HepG2 (cell line): Measurements from ENCODE around the gene MOV10L1. TPM values are rescaled to one million over a fixed set of nuclear protein-coding genes. Genes with fewer than 3 reads are reported as not detected.
A peak's percentile ranks its signal among the peaks of the same experiment; 100 is the strongest.

ENCODE experiments used
- ATAC-seq: fragments of 200-7000 bp; cut with Tn5 transposase; 3 replicates; pipeline ENCODE4 v1.9.1; 2020; ENCODE audit warnings: mild to moderate bottlenecking, moderate library complexity
- BruUV-seq: library from RNA; stranded (reverse); fragments of 400-500 nt; replicated peaks from 2 replicates; lab custom pipeline; 2021; lab: Mats Ljungman, UMichigan
- CTCF ChIA-PET: fragments of 300-600 bp; formaldehyde crosslinking; extraction: SDS; loops from one replicate; lab custom pipeline; 2021; ENCODE audit warnings: low total read pairs, inconsistent platforms, low intra/inter-chr PET ratio; lab: Yijun Ruan, JAX
- POLR2A ChIA-PET: fragments of 350-600 bp; sonication (Branson Sonifier 250); formaldehyde crosslinking; loops from one replicate; lab custom pipeline; 2020; ENCODE audit warnings: antibody characterized with exemption, inconsistent platforms; lab: Yijun Ruan, JAX
- DNase-seq: peaks from one replicate; pipeline ENCODE4 v3.0.0-alpha.2; 2015; ENCODE audit warnings: low spot score
- FAIRE-seq: peaks from 3 replicates; lab custom pipeline; 2011; peaks lifted over from hg19 to GRCh38; lab: Jason Lieb, UNC
- H2AFZ ChIP-seq: one replicate; pipeline ENCODE4 v1.6.1; 2011; ENCODE audit warnings: low read length, inconsistent platforms
- H3K27ac ChIP-seq: fragments of 300-600 bp; 3 replicates; pipeline ENCODE4 v1.8.0; 2011; ENCODE audit warnings: mixed run types, mild to moderate bottlenecking, mixed read lengths, low read length, inconsistent platforms; ENCODE audit not compliant: insufficient read depth; ENCODE audit errors: extremely low read length
- H3K27me3 ChIP-seq, 2 experiments: fragments of 200-600 bp in 1 of 2; 2 replicates in 1 of 2; 3 replicates in 1 of 2; pipeline versions ENCODE4 v1.6.0 to v1.8.0; 2011; ENCODE audit warnings: low read length in 2 of 2, mild to moderate bottlenecking in 2 of 2, moderate library complexity in 2 of 2, inconsistent platforms in 1 of 2; ENCODE audit not compliant: insufficient read depth in 2 of 2, control insufficient read depth in 1 of 2
- H3K36me3 ChIP-seq, 2 experiments: fragments of 200-600 bp in 1 of 2; replicated peaks in 1 of 2; 2 replicates in 1 of 2; 3 replicates in 1 of 2; pipeline versions ENCODE4 v1.5.1 to v1.8.0; 2011; ENCODE audit warnings: low read length in 2 of 2, inconsistent platforms in 1 of 2; ENCODE audit not compliant: insufficient read depth in 2 of 2, control insufficient read depth in 1 of 2
- H3K4me1 ChIP-seq: 2 replicates; pipeline ENCODE4 v1.5.1; 2012; ENCODE audit warnings: low read length, inconsistent platforms; ENCODE audit not compliant: insufficient read depth
- H3K4me2 ChIP-seq: 2 replicates; pipeline ENCODE4 v1.6.0; 2011; ENCODE audit warnings: low read depth, low read length, inconsistent platforms
- H3K4me3 ChIP-seq, 3 experiments: fragments of 200-600 bp in 1 of 3; sonication (generic), shearing (Covaris generic) in 1 of 3; replicated peaks in 1 of 3; 2 replicates each; pipeline ENCODE4 v1.5.1; 2011 to 2016; ENCODE audit warnings: low read length in 3 of 3, inconsistent platforms in 2 of 3, low read depth in 2 of 3, mild to moderate bottlenecking in 2 of 3, control low read depth in 1 of 3, mixed read lengths in 1 of 3; ENCODE audit not compliant: insufficient read depth in 1 of 3
- H3K79me2 ChIP-seq: one replicate; pipeline ENCODE4 v1.6.1; 2011; ENCODE audit warnings: low read length, inconsistent platforms; ENCODE audit not compliant: insufficient read depth
- H3K9ac ChIP-seq: 2 replicates; pipeline ENCODE4 v1.6.0; 2011; ENCODE audit warnings: mild to moderate bottlenecking, low read depth, low read length, inconsistent platforms; ENCODE audit not compliant: insufficient read depth
- H3K9me3 ChIP-seq: 2 replicates; pipeline ENCODE4 v1.5.1; 2012; ENCODE audit warnings: mild to moderate bottlenecking, low read length
- H4K20me1 ChIP-seq: 2 replicates; pipeline ENCODE4 v1.6.0; 2011; ENCODE audit warnings: inconsistent platforms, mild to moderate bottlenecking, low read length, moderate library complexity; ENCODE audit not compliant: insufficient read depth
- FOXA1 ChIP-seq, 2 experiments: fragments of 450-650 bp in 1 of 2; sonication (generic) in 1 of 2; formaldehyde crosslinking in 1 of 2; IDR thresholded peaks; 2 replicates each; pipeline versions ENCODE4 v1.4.0 to v1.6.1; 2016 to 2020; ENCODE audit warnings: missing genetic modification reagents in 1 of 2
- FOXO1 ChIP-seq: sonication (generic); formaldehyde crosslinking; IDR thresholded peaks from 2 replicates; pipeline ENCODE4 v1.4.0; 2020; ENCODE audit warnings: missing genetic modification reagents
- HNRNPK ChIP-seq: fragments of 200-400 bp; formaldehyde crosslinking; IDR thresholded peaks from 2 replicates; pipeline ENCODE4 v1.6.1; 2018; ENCODE audit warnings: low read length, low read depth, moderate library complexity, mild to moderate bottlenecking; ENCODE audit not compliant: poor library complexity, severe bottlenecking
- MAFF ChIP-seq: IDR thresholded peaks from 2 replicates; pipeline ENCODE4 v1.6.1; 2011; ENCODE audit warnings: low read depth, low read length, improper control_type of control experiment
- MAFK ChIP-seq, 2 experiments: IDR thresholded peaks in 1 of 2; conservative IDR thresholded peaks in 1 of 2; 2 replicates each; pipeline ENCODE4 v1.6.1; 2011; ENCODE audit warnings: improper control_type of control experiment in 2 of 2, low read length in 2 of 2
- NFE2L2 ChIP-seq: fragments of 150-350 bp; IDR thresholded peaks from 2 replicates; pipeline ENCODE4 v1.6.1; 2014; ENCODE audit warnings: low read length
- SMYD3 ChIP-seq: sonication (generic); formaldehyde crosslinking; IDR thresholded peaks from 2 replicates; pipeline ENCODE4 v1.8.1; 2023; ENCODE audit warnings: mild to moderate bottlenecking, missing genetic modification reagents
- THAP11 ChIP-seq: IDR thresholded peaks from 2 replicates; pipeline ENCODE4 v1.6.1; 2016; ENCODE audit warnings: missing biosample characterization, missing genetic modification reagents
- ZNF687 ChIP-seq: sonication (generic); formaldehyde crosslinking; IDR thresholded peaks from 2 replicates; pipeline ENCODE4 v1.5.1; 2020; ENCODE audit warnings: mild to moderate bottlenecking, missing genetic modification reagents, moderate library complexity
- WGBS: methylation state at CpG from one replicate; pipeline ENCODE4 v1.1.6; 2017; ENCODE audit warnings: low lambda C conversion rate; 5-methylcytosine and 5-hydroxymethylcytosine counted together
- in situ Hi-C: cut with HindIII; loops from 2 replicates; pipeline ENCODE4 v1.10.0; 2017; ENCODE audit warnings: low pct_unique_long_range_greater_than_20kb; ENCODE audit not compliant: extremely low pct_ligation_motif_present
- intact Hi-C: fragments of 100-400 bp; cut with micrococcal nuclease; formaldehyde crosslinking; loops from one replicate; pipeline ENCODE4 v1.10.0; 2022; ENCODE audit not compliant: unreplicated experiment
- polyA plus RNA-seq, 8 experiments: library from polyadenylated mRNA; depleted of rRNA in 3 of 8; stranded (reverse) in 7 of 8; unstranded in 1 of 8; fragments of >200 nt; fragmentation: Illumina TruSeq in 4 of 8; extraction: Trizol in 4 of 8; gene quantifications; 2 replicates each; pipeline versions ENCODE4 v1.2.1 to v1.2.3, GENCODE V29; 2011 to 2016; ENCODE audit warnings: low read depth in 4 of 8, missing spikeins in 1 of 8, mixed read lengths in 1 of 8; ENCODE audit not compliant: insufficient read depth in 1 of 8
- total RNA-seq, 5 experiments: library from RNA; depleted of rRNA; stranded (reverse); fragments of >200 nt; fragmentation: Illumina TruSeq; extraction: Trizol; gene quantifications; 2 replicates each; pipeline ENCODE4 v1.2.3, GENCODE V29; 2016; ENCODE audit warnings: low read depth in 1 of 5
- TF ChIP-seq, protein P1 (sequence below): sonication (generic); formaldehyde crosslinking; IDR thresholded peaks from 2 replicates; pipeline ENCODE4 v1.4.0; 2020; ENCODE audit warnings: missing genetic modification reagents
- TF ChIP-seq, protein P2 (sequence below): sonication (generic); formaldehyde crosslinking; IDR thresholded peaks from 2 replicates; pipeline ENCODE4 v1.8.0; 2022; ENCODE audit warnings: missing genetic modification reagents, mild to moderate bottlenecking, moderate library complexity, borderline replicate concordance

The MOV10L1 gene
- total and polyA plus RNA-seq, 2 of the 13 experiments (the other 11 are each of a cell fraction or from before 2014, with no cell fraction given) = 0.11 to 0.12 TPM

DNA sequence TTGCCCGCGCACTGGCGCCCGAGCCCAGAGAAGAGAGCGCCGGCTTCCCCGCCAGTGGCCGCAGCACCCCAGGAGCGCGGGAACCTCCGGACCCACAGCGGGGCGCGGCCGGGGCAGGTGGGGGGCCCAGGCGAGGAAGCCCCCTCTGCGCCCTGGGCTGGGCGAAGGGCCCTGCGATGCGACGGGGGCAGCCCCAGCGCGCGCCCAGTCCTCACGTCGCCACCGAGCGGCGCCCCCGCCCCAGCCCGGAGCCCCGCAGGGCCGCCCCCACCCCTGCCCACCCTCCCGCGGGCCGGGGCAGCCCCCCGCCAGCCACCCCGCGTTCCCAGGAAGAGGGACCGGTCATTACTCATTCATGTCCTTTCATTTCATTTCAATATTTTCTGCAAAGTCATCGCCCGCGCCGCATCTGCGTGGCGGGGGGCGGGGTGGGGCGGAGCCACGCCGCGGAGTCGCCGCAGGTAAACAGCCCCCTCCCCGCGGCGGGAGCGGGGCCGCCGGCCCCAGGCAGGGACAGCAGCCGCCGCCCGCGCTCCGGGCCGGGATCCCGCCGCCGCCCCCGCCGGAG, 80.1 kb downstream of the MOV10L1 start:
- in situ Hi-C loops (no loop called here), intact Hi-C loops (no loop called here)
- DNase-seq (no peak), ATAC-seq (no peak), FAIRE-seq (no peak)
- peaks cover 19% of the 10 kb centered on the region for H3K4me1 ChIP-seq
- H3K9ac ChIP-seq = no peak overlapping the region
- TF ChIP-seq ZNF687 (peak; percentile 18; the same call in 1 of the 2 replicates), NFE2L2 (peak; percentile 86), MAFK (conservative IDR thresholded peaks at IDR 0.05 in 1 of 2, IDR thresholded peaks at IDR 0.05 in 1 of 2; ENCODE audit: low read length in 2 of 2) (0 out of 4 replicates have a peak, but pooled peaks of 1 of the 2 experiments have one; percentile 3), FOXA1 (IDR thresholded peaks at IDR 0.05) (no peak), FOXA1 (CRISPR knock-in tag; IDR thresholded peaks at IDR 0.05) (0 out of 2 replicates have a peak, but pooled peaks have one; percentile 13), FOXO1 (0 out of 2 replicates have a peak, but pooled peaks have one; percentile 11), THAP11 (CRISPR knock-in tag) (0 out of 2 replicates have a peak, but pooled peaks have one; percentile 20), HNRNPK (peak; percentile 29), SMYD3 (CRISPR knock-in tag) (no peak), MAFF (no peak; the same call in 1 of the 2 replicates)
- TF ChIP-seq, protein P1, sequence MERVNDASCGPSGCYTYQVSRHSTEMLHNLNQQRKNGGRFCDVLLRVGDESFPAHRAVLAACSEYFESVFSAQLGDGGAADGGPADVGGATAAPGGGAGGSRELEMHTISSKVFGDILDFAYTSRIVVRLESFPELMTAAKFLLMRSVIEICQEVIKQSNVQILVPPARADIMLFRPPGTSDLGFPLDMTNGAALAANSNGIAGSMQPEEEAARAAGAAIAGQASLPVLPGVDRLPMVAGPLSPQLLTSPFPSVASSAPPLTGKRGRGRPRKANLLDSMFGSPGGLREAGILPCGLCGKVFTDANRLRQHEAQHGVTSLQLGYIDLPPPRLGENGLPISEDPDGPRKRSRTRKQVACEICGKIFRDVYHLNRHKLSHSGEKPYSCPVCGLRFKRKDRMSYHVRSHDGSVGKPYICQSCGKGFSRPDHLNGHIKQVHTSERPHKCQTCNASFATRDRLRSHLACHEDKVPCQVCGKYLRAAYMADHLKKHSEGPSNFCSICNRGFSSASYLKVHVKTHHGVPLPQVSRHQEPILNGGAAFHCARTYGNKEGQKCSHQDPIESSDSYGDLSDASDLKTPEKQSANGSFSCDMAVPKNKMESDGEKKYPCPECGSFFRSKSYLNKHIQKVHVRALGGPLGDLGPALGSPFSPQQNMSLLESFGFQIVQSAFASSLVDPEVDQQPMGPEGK = peak; percentile 53; the same call in 1 of the 2 replicates
- TF ChIP-seq, protein P2, sequence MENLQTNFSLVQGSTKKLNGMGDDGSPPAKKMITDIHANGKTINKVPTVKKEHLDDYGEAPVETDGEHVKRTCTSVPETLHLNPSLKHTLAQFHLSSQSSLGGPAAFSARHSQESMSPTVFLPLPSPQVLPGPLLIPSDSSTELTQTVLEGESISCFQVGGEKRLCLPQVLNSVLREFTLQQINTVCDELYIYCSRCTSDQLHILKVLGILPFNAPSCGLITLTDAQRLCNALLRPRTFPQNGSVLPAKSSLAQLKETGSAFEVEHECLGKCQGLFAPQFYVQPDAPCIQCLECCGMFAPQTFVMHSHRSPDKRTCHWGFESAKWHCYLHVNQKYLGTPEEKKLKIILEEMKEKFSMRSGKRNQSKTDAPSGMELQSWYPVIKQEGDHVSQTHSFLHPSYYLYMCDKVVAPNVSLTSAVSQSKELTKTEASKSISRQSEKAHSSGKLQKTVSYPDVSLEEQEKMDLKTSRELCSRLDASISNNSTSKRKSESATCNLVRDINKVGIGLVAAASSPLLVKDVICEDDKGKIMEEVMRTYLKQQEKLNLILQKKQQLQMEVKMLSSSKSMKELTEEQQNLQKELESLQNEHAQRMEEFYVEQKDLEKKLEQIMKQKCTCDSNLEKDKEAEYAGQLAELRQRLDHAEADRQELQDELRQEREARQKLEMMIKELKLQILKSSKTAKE (CRISPR knock-in tag) = no peak
- no peaks in the 10 kb centered on the region for H4K20me1 ChIP-seq
- 3% methylated on average over 13 of the region's 70 CpGs for WGBS
- no TSS peak for BruUV-seq
- peaks cover 0 to 11% of the 10 kb centered on the region in 2 experiments; a peak in 2 of 5 replicates for H3K27me3 ChIP-seq
- POLR2A ChIA-PET = no interaction called here
- no peaks in the 10 kb centered on the region for H3K36me3 ChIP-seq
- H2AFZ ChIP-seq = no peak overlapping the region
- no peaks in the 10 kb centered on the region for H3K9me3 ChIP-seq
- CTCF ChIA-PET = interaction anchor here (1.4 kb wide), 1 partner anchor 40 kb away, joined by 3 read pairs; no protein-coding TSS in a partner anchor
- no peak overlapping the region for H3K27ac ChIP-seq
- no peaks in the 10 kb centered on the region for H3K79me2 ChIP-seq
- H3K4me2 ChIP-seq = peak overlapping the region; percentile 66
- peak overlapping the region; percentile 47 to 64 (median 49); a peak in 4 of 6 replicates for H3K4me3 ChIP-seq
